ENCODE results near the gene SULT1C2. TPM values are rescaled to one million over a fixed set of nuclear protein-coding genes. Genes with fewer than 3 reads are reported as not detected.

Gene SULT1C2
- total and polyA plus RNA-seq, 10 of the 15 experiments (the other 5 are each of a cell fraction or from before 2014, with no cell fraction given), result 0.03 to 0.07 (median 0.04) TPM; not detected in 7

DNA sequence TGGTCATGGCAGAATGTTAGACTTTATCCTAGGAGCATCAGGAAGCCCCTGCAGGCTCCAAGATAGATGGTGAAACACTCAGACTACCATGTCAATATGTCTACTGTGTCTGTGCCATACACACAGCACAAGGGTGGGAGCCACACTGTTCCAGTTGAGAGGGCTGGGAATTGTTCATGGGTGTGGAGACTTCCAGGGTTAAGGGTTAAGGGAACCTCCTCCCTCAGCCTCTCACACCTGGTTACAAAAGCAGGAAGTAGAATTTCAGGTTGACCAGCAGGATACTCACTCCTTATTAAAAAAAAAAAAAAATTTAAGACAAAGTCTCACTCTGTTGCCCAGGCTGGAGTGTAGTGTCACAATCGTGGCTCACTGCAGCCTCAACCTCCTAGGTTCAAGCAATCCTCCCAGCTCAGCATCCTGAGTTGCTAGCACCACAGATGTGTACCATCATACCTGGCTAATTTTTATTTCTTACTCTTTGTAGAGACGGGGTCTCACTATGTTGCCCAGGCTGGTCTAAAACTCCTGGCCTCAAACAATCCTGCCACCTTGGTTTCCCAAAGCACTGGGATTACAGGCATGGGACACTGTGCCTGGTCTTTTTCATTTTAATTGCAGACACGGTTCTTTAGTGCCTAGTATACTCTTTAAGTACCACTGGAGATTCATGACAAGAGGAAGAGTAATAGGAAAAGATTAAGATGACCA, 26.0 kb downstream of the SULT1C2 start:
- ChIA-PET CTCF (no interaction called here), RAD21 (ENCODE audit: unreplicated experiment) (no interaction called here), POLR2A (no interaction called here), SMC1A (ENCODE audit: uncharacterized antibody, unreplicated experiment) (no interaction called here)
- Histone ChIP-seq H3K36me3 (ENCODE audit: control insufficient read depth in 2 of 2, insufficient read depth in 2 of 2, low read length in 1 of 2) (no peaks in the 10 kb centered on the region), H3K4me3 (no peak overlapping the region), H3K79me2 (ENCODE audit: control insufficient read depth, insufficient read depth, low read length) (no peaks in the 10 kb centered on the region), H3K27me3 (replicated peaks in 1 of 2; ENCODE audit: control insufficient read depth in 2 of 2, insufficient read depth in 2 of 2, low read length in 1 of 2) (no peaks in the 10 kb centered on the region), H3K27ac (ENCODE audit: control insufficient read depth, insufficient read depth) (no peak overlapping the region), H3K9ac (ENCODE audit: control insufficient read depth, insufficient read depth, low read length) (no peak overlapping the region), H3K4me1 (ENCODE audit: control insufficient read depth, insufficient read depth, low read length) (no peaks in the 10 kb centered on the region), H3K4me2 (ENCODE audit: control insufficient read depth, insufficient read depth) (no peak overlapping the region), H4K20me1 (ENCODE audit: control insufficient read depth, insufficient read depth) (no peaks in the 10 kb centered on the region), H2AFZ (ENCODE audit: control insufficient read depth, low read depth, low read length) (no peak overlapping the region), H3K9me3 (replicated peaks; ENCODE audit: control insufficient read depth, insufficient read depth, low read length) (no peaks in the 10 kb centered on the region; the same call in 2 of the 3 replicates)
- FAIRE-seq (no peak), DNase-seq (ENCODE audit: low read depth, low spot score) (no peak), ATAC-seq (no peak)
- in situ Hi-C loops (cut with MboI) (no loop called here), intact Hi-C loops (cut with micrococcal nuclease; ENCODE audit: unreplicated experiment) (no loop called here)
- no TSS peak for BruUV-seq (replicated peaks)
- TF ChIP-seq SREBF1 (IDR thresholded peaks at IDR 0.05; ENCODE audit: low read length), result no peak
- TF ChIP-seq, protein P1, sequence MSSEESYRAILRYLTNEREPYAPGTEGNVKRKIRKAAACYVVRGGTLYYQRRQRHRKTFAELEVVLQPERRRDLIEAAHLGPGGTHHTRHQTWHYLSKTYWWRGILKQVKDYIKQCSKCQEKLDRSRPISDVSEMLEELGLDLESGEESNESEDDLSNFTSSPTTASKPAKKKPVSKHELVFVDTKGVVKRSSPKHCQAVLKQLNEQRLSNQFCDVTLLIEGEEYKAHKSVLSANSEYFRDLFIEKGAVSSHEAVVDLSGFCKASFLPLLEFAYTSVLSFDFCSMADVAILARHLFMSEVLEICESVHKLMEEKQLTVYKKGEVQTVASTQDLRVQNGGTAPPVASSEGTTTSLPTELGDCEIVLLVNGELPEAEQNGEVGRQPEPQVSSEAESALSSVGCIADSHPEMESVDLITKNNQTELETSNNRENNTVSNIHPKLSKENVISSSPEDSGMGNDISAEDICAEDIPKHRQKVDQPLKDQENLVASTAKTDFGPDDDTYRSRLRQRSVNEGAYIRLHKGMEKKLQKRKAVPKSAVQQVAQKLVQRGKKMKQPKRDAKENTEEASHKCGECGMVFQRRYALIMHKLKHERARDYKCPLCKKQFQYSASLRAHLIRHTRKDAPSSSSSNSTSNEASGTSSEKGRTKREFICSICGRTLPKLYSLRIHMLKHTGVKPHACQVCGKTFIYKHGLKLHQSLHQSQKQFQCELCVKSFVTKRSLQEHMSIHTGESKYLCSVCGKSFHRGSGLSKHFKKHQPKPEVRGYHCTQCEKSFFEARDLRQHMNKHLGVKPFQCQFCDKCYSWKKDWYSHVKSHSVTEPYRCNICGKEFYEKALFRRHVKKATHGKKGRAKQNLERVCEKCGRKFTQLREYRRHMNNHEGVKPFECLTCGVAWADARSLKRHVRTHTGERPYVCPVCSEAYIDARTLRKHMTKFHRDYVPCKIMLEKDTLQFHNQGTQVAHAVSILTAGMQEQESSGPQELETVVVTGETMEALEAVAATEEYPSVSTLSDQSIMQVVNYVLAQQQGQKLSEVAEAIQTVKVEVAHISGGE (CRISPR knock-in tag; IDR thresholded peaks at IDR 0.05), result no peak
- no peak for TF ChIP-seq STAT3 (IDR thresholded peaks at IDR 0.05; ENCODE audit: low read depth, low read length)
- no peak for TF ChIP-seq HDAC6 (IDR thresholded peaks at IDR 0.05; ENCODE audit: unreplicated experiment)
- no peak for TF ChIP-seq TBL1XR1 (IDR thresholded peaks at IDR 0.05; ENCODE audit: low read depth, low read length)
- TF ChIP-seq SMARCA5 (IDR thresholded peaks at IDR 0.05), result no peak
- TF ChIP-seq, protein P2, sequence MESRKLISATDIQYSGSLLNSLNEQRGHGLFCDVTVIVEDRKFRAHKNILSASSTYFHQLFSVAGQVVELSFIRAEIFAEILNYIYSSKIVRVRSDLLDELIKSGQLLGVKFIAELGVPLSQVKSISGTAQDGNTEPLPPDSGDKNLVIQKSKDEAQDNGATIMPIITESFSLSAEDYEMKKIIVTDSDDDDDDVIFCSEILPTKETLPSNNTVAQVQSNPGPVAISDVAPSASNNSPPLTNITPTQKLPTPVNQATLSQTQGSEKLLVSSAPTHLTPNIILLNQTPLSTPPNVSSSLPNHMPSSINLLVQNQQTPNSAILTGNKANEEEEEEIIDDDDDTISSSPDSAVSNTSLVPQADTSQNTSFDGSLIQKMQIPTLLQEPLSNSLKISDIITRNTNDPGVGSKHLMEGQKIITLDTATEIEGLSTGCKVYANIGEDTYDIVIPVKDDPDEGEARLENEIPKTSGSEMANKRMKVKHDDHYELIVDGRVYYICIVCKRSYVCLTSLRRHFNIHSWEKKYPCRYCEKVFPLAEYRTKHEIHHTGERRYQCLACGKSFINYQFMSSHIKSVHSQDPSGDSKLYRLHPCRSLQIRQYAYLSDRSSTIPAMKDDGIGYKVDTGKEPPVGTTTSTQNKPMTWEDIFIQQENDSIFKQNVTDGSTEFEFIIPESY (IDR thresholded peaks at IDR 0.05), result no peak
- no peak for TF ChIP-seq ZNF622 (IDR thresholded peaks at IDR 0.05)
- TF ChIP-seq IKZF1 (conservative IDR thresholded peaks at IDR 0.05), result no peak
- no peak for TF ChIP-seq HCFC1 (IDR thresholded peaks at IDR 0.05; ENCODE audit: low read length)
- TF ChIP-seq RBBP5 (conservative IDR thresholded peaks at IDR 0.05), result no peak
- no peak for TF ChIP-seq CHD1 (IDR thresholded peaks at IDR 0.05; ENCODE audit: low read depth, low read length)
- no peak for TF ChIP-seq IKZF2 (IDR thresholded peaks at IDR 0.05)
- TF ChIP-seq CHD4 (IDR thresholded peaks at IDR 0.05), result no peak
- WGBS (ENCODE audit: insufficient coverage, insufficient replicate concordance, low lambda C conversion rate, missing lambda C conversion rate), result 12% methylated on average over 3 of the region's 3 CpGs
